ENCODE measurements around the gene ACP7. TPM values are rescaled to one million over a fixed set of nuclear protein-coding genes. Genes with fewer than 3 reads are reported as not detected.
A peak's percentile ranks its signal among the peaks of the same experiment; 100 is the strongest.

The ACP7 gene
- total and polyA plus RNA-seq, 2 experiments from 2014 or later: 0.30 TPM; not detected in 1

- H3K9me2 ChIP-seq (ENCODE audit: insufficient read depth): no peaks in the 10 kb centered on the region
- in situ Hi-C loops (cut with MboI): no loop called here
- TF ChIP-seq EZH2 (IDR thresholded peaks at IDR 0.05; ENCODE audit: insufficient read depth, poor library complexity, severe bottlenecking) (no peak), EZH2phosphoT487 (IDR thresholded peaks at IDR 0.05; ENCODE audit: insufficient read depth, low read depth) (no peak)
Observed at GRCh38 chr19:39158646-39159260, 74.6 kb downstream of the ACP7 start.

GRCh38 chr19:39160523-39160861 lies 76.3 kb downstream of the ACP7 start:
- WGBS, 2 experiments (ENCODE audit: low coverage in 1 of 2, low lambda C conversion rate in 2 of 2, missing lambda C conversion rate in 2 of 2): 18% methylated on average over 8 of the region's 8 CpGs
- no peak for TF ChIP-seq EZH2 (IDR thresholded peaks at IDR 0.05; ENCODE audit: insufficient read depth, poor library complexity, severe bottlenecking)
- no peak for TF ChIP-seq EZH2phosphoT487 (IDR thresholded peaks at IDR 0.05; ENCODE audit: insufficient read depth, low read depth)
- peaks cover 83% of the 10 kb centered on the region for H3K79me2 ChIP-seq (ENCODE audit: insufficient read depth)
- no peaks in the 10 kb centered on the region for H3F3A ChIP-seq (ENCODE audit: insufficient read depth)
- peak; percentile 79 for DNase-seq
- no peaks in the 10 kb centered on the region for H3K36me3 ChIP-seq (ENCODE audit: low read depth)
- H3K4me2 ChIP-seq (ENCODE audit: unreplicated experiment): no peak overlapping the region
- no peak overlapping the region for H3K9ac ChIP-seq
- H3K4me1 ChIP-seq (ENCODE audit: insufficient read depth): peaks cover 8% of the 10 kb centered on the region; the same call in 1 of the 2 replicates
- H3K27me3 ChIP-seq (replicated peaks; ENCODE audit: insufficient read depth): no peaks in the 10 kb centered on the region
- no peak overlapping the region for H3K27ac ChIP-seq
- H3K4me3 ChIP-seq: no peak overlapping the region
- H2AFZ ChIP-seq: no peak overlapping the region
- peaks cover 4% of the 10 kb centered on the region; the same call in 1 of the 2 replicates for H4K20me1 ChIP-seq (ENCODE audit: insufficient read depth)
- H3K9me2 ChIP-seq (ENCODE audit: insufficient read depth): no peaks in the 10 kb centered on the region
- H3K9me3 ChIP-seq (ENCODE audit: low read depth): no peaks in the 10 kb centered on the region
- in situ Hi-C loops (cut with MboI): no loop called here

More at GRCh38 chr19:39158646-39159260, 74.6 kb downstream of the ACP7 start:
- H3K9ac ChIP-seq: no peak overlapping the region
- 91 to 94% methylated on average over 12 of the region's 12 CpGs for WGBS, 2 experiments (ENCODE audit: low coverage in 1 of 2, low lambda C conversion rate in 2 of 2, missing lambda C conversion rate in 2 of 2)
- no peak overlapping the region for H2AFZ ChIP-seq
- H3K4me3 ChIP-seq: no peak overlapping the region
- H3K36me3 ChIP-seq (ENCODE audit: low read depth): no peaks in the 10 kb centered on the region
- no peaks in the 10 kb centered on the region for H3K9me3 ChIP-seq (ENCODE audit: low read depth)
- no peak overlapping the region for H3K27ac ChIP-seq
- H4K20me1 ChIP-seq (ENCODE audit: insufficient read depth): peaks cover 4% of the 10 kb centered on the region; the same call in 1 of the 2 replicates
- H3K79me2 ChIP-seq (ENCODE audit: insufficient read depth): peaks cover 87% of the 10 kb centered on the region
- no peaks in the 10 kb centered on the region for H3K27me3 ChIP-seq (replicated peaks; ENCODE audit: insufficient read depth)
- H3K4me1 ChIP-seq (ENCODE audit: insufficient read depth): peaks cover 8% of the 10 kb centered on the region; the same call in 1 of the 2 replicates
- DNase-seq: no peak
- no peak overlapping the region for H3K4me2 ChIP-seq (ENCODE audit: unreplicated experiment)
- no peaks in the 10 kb centered on the region for H3F3A ChIP-seq (ENCODE audit: insufficient read depth)

Other genes starting within 250 kb of the ACP7 start
- gene HNRNPL, start 234.4 kb upstream of the ACP7 start, total RNA-seq (2014; rRNA removed; shearing (Covaris generic)): 208 and 245 TPM in 2 replicates
- 123 and 126 TPM in 2 replicates for gene HNRNPL, start 234.4 kb upstream of the ACP7 start, polyA plus RNA-seq (2016; fragmentation: Nextera tagmentation; extraction: Ambion mirVana)
- gene RINL, start 206.1 kb upstream of the ACP7 start, total RNA-seq (2014; rRNA removed; shearing (Covaris generic)): 1.0 and 5.8 TPM in 2 replicates
- 2.0 and 2.6 TPM in 2 replicates for gene RINL, start 206.1 kb upstream of the ACP7 start, polyA plus RNA-seq (2016; fragmentation: Nextera tagmentation; extraction: Ambion mirVana)
- gene SIRT2, start 184.8 kb upstream of the ACP7 start, total RNA-seq (2014; rRNA removed; shearing (Covaris generic)): 57.9 and 64.4 TPM in 2 replicates
- gene SIRT2, start 184.8 kb upstream of the ACP7 start, polyA plus RNA-seq (2016; fragmentation: Nextera tagmentation; extraction: Ambion mirVana): 41.3 and 44.7 TPM in 2 replicates
- gene NFKBIB, start 184.4 kb upstream of the ACP7 start, total RNA-seq (2014; rRNA removed; shearing (Covaris generic)): 15.4 and 18.0 TPM in 2 replicates
- gene NFKBIB, start 184.4 kb upstream of the ACP7 start, polyA plus RNA-seq (2016; fragmentation: Nextera tagmentation; extraction: Ambion mirVana): 11.9 and 12.8 TPM in 2 replicates
- gene CCER2, start 172.2 kb upstream of the ACP7 start, total RNA-seq (2014; rRNA removed; shearing (Covaris generic)): not detected in 2 replicates
- gene CCER2, start 172.2 kb upstream of the ACP7 start, polyA plus RNA-seq (2016; fragmentation: Nextera tagmentation; extraction: Ambion mirVana): not detected in 2 replicates
- 18.0 and 33.2 TPM in 2 replicates for gene SARS2, start 153.6 kb upstream of the ACP7 start, total RNA-seq (2014; rRNA removed; shearing (Covaris generic))
- 18.4 and 20.0 TPM in 2 replicates for gene SARS2, start 153.6 kb upstream of the ACP7 start, polyA plus RNA-seq (2016; fragmentation: Nextera tagmentation; extraction: Ambion mirVana)
- gene MRPS12, start 153.4 kb upstream of the ACP7 start, total RNA-seq (2014; rRNA removed; shearing (Covaris generic)): 18.8 and 33.5 TPM in 2 replicates
- gene MRPS12, start 153.4 kb upstream of the ACP7 start, polyA plus RNA-seq (2016; fragmentation: Nextera tagmentation; extraction: Ambion mirVana): 68.9 and 69.6 TPM in 2 replicates
- 36.4 and 47.6 TPM in 2 replicates for gene FBXO17, start 108.6 kb upstream of the ACP7 start, total RNA-seq (2014; rRNA removed; shearing (Covaris generic))
- 30.3 and 30.9 TPM in 2 replicates for gene FBXO17, start 108.6 kb upstream of the ACP7 start, polyA plus RNA-seq (2016; fragmentation: Nextera tagmentation; extraction: Ambion mirVana)
- gene FBXO27, start 51.8 kb upstream of the ACP7 start, total RNA-seq (2014; rRNA removed; shearing (Covaris generic)): 0.54 and 2.8 TPM in 2 replicates
- 2.1 and 4.0 TPM in 2 replicates for gene FBXO27, start 51.8 kb upstream of the ACP7 start, polyA plus RNA-seq (2016; fragmentation: Nextera tagmentation; extraction: Ambion mirVana)
- 6.8 and 10.9 TPM in 2 replicates for gene PAK4, start 41.4 kb downstream of the ACP7 start, total RNA-seq (2014; rRNA removed; shearing (Covaris generic))
- 20.1 and 21.1 TPM in 2 replicates for gene PAK4, start 41.4 kb downstream of the ACP7 start, polyA plus RNA-seq (2016; fragmentation: Nextera tagmentation; extraction: Ambion mirVana)
- not detected in 2 replicates for gene NCCRP1, start 112.6 kb downstream of the ACP7 start, total RNA-seq (2014; rRNA removed; shearing (Covaris generic))
- gene NCCRP1, start 112.6 kb downstream of the ACP7 start, polyA plus RNA-seq (2016; fragmentation: Nextera tagmentation; extraction: Ambion mirVana): not detected in 2 replicates
- not detected in 2 replicates for gene SYCN, start 119.9 kb downstream of the ACP7 start, total RNA-seq (2014; rRNA removed; shearing (Covaris generic))
- gene SYCN, start 119.9 kb downstream of the ACP7 start, polyA plus RNA-seq (2016; fragmentation: Nextera tagmentation; extraction: Ambion mirVana): not detected in 2 replicates
- gene IFNL3, start 160.6 kb downstream of the ACP7 start, total RNA-seq (2014; rRNA removed; shearing (Covaris generic)): not detected in 2 replicates
- not detected in 2 replicates for gene IFNL3, start 160.6 kb downstream of the ACP7 start, polyA plus RNA-seq (2016; fragmentation: Nextera tagmentation; extraction: Ambion mirVana)
- not detected in 2 replicates for gene IFNL4, start 164.5 kb downstream of the ACP7 start, total RNA-seq (2014; rRNA removed; shearing (Covaris generic))
- gene IFNL4, start 164.5 kb downstream of the ACP7 start, polyA plus RNA-seq (2016; fragmentation: Nextera tagmentation; extraction: Ambion mirVana): not detected in 2 replicates
- gene IFNL2, start 184.0 kb downstream of the ACP7 start, total RNA-seq (2014; rRNA removed; shearing (Covaris generic)): not detected in 2 replicates
- not detected in 2 replicates for gene IFNL2, start 184.0 kb downstream of the ACP7 start, polyA plus RNA-seq (2016; fragmentation: Nextera tagmentation; extraction: Ambion mirVana)
- not detected in 2 replicates for gene IFNL1, start 212.0 kb downstream of the ACP7 start, total RNA-seq (2014; rRNA removed; shearing (Covaris generic))
- gene IFNL1, start 212.0 kb downstream of the ACP7 start, polyA plus RNA-seq (2016; fragmentation: Nextera tagmentation; extraction: Ambion mirVana): not detected in 2 replicates
- gene LRFN1, start 236.5 kb downstream of the ACP7 start, total RNA-seq (2014; rRNA removed; shearing (Covaris generic)): not detected in 2 replicates
- gene LRFN1, start 236.5 kb downstream of the ACP7 start, polyA plus RNA-seq (2016; fragmentation: Nextera tagmentation; extraction: Ambion mirVana): 0.10 TPM in 1 of 2 replicates, not detected in the other

All from GM23248 (cell line).